HG02642 (cell line): ENCODE data around the gene PAQR5.
"Not testable (repeated sequence)": the region's sequence is repeated elsewhere in the genome, so short reads cannot be mapped to it uniquely, and the experiment has no call there.

Experiments used
- ATAC-seq: cut with Tn5 transposase; IDR thresholded peaks from one replicate; pipeline ENCODE4 v1.9.1; 2021; ENCODE audit warnings: mild to moderate bottlenecking; ENCODE audit not compliant: unreplicated experiment, poor library complexity

The PAQR5 gene

DNA sequence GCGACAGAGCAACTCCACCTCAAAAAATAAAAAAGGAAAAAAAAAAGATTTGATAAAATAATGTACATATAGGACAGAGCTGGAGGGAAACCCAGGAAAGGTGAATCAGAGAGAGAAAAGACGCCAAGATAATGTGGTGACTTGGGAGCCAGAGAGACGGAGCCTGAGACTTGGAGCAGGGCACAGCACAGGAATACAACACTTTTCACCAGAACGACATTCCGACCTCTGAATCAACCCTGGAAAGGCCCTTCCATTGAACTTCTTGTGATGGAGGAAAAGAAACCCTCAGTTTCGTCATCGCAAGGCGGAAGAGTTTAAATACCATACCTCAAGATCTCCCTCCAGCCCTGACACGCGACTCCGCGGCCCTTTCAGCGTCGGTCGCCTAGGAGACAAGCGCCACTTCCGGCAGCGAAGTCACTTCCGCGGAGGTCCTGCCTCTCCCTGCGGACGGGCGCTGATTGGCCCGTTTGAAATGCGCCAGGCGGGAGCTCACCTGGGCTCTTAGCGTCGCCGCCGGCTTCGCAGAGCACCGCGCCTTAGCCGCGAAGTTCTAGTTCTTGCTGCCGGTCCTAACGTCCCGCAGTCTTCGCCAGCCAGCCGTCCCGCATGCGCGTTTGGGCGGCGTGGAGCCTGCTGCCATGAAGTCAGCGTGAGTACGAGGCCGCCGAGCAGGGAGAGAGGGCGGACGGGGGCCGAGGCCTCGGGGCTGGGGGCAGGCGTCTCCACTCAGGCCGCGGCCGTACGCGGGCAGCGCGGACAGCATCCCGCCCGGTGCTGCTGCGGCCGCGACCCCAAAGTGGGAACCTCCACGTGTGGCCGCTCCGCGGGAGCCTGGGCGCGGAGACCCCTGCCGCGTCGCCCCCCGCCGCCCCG, 115.3 kb downstream of the PAQR5 start, which contains the start of gene KIF23:
Gene KIF23, plus strand, starts transcription at position 528 of the 879 bp plus-strand sequence. Its CDS starts 117 bp downstream, at position 645.
- peak; percentile 95 for ATAC-seq

DNA sequence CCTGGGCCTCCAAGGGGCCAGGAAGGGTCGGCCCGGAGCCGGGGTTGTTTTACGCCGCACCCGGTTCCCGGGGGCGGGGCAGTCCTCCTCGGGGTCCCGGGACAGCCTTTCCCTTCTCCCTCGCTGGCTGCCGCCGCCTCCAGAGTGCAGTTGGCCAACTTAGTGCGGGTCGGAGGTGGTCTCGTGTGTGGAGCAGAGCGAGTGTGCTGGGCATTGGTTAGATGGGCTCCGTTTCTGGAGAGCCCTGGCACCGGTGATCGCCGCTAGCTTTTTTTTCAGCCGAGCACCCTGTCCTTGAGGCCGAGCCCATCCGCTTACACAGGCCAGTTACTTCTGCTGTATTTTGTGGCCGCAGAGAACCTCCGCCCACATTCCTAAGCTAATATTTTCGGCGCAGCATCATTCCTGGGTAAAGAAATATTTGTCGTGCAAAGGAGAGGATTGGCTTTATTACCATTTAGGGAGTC, 116.0 kb downstream of the PAQR5 start:
- ATAC-seq = peak; percentile 38

DNA sequence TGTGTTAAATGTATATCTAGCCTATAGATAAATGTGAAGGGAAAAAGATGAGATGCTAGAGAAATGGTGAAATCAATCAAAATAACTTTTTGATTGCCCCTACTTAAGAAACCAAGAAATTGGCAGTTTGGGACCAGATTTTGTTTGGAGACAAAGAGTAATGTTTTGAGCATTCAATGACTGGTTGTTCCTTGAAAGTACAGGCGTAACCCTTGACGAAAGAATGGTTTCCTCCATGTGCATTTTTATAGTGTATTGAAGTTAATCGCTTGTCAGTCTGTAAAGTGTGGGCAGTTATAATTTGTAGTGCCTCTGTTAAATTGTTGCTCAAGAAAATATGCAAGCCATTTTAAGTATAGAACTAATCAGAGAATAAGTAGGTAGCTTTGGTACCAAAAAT, 116.7 kb downstream of the PAQR5 start:
- ATAC-seq = no peak

DNA sequence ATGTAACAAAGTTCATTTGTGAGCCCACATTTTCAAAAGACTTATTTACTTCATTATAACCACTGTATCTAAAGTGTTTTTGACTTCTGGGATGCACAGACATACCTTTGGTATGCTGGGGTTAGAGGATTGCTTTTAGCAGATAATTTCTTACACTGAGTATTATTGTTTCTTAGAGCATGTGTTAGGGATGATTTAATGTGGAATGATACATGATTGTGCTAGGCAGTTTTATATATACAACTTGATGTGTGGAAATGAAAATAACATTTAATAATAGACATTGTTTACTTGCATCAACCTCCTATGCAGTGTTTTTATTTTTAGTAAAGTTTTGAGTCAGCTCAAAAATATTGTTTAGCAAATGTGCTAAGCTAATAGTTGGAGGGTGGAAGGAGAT, 118.9 kb downstream of the PAQR5 start:
- no peak for ATAC-seq

DNA sequence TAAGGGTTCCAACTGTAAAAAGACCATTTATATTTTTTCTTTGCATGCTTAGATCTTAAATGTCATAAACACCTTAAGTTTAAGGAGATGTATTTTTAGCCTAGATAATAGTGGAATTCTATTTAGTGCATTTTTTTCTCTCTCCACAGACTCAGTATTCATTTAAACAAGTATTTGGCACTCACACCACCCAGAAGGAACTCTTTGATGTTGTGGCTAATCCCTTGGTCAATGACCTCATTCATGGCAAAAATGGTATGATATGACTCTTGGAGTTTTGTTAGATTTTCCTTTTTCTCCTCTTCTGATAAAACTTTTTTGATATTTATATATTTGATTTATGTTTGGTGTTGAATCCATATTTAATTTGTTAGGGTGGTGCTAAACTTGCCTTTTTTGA, 122.8 kb downstream of the PAQR5 start:
- ATAC-seq = no peak

DNA sequence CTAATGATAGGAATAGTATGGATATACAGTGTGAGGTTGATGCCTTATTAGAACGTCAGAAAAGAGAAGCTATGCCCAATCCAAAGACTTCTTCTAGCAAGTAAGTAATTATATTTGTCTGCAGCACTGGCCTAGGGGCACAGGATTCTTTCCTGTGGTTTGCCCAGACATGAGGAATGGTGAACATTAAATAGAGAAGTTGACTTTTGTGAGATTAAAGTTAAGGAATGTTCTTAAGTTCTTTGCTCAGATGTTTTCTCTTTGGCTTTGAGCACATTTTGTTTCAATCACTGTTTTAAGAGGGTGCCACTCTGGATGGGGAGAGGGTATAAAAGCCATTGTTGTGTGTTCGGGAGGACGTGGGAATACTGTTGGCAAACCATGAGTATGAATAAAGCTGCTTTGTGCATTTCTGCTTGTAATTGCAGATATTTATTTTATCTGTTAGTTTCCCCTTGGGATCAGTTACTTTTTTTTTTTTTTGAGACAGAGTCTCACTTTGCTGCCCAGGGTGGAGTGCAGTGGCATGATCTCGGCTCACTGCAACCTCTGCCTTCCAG, 123.7 kb downstream of the PAQR5 start:
- no peak for ATAC-seq

DNA sequence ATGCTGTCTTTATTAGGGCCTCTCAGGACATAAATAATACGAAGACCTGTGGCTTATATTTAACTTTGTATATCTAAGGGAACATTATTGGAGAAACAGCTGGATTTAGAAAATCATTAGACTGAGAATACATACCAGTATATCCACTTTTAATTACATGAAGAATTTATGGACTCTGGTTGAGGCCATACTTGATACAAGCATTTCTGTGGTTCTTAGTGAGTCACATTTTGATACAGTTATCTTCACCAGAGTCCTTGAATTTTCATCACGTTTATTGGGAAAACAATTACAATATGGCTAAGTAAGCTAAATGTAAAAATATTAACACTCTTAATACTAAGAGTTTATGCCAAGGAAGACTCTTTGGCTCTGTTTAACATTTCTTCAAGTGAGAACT, 125.3 kb downstream of the PAQR5 start:
- no peak for ATAC-seq

DNA sequence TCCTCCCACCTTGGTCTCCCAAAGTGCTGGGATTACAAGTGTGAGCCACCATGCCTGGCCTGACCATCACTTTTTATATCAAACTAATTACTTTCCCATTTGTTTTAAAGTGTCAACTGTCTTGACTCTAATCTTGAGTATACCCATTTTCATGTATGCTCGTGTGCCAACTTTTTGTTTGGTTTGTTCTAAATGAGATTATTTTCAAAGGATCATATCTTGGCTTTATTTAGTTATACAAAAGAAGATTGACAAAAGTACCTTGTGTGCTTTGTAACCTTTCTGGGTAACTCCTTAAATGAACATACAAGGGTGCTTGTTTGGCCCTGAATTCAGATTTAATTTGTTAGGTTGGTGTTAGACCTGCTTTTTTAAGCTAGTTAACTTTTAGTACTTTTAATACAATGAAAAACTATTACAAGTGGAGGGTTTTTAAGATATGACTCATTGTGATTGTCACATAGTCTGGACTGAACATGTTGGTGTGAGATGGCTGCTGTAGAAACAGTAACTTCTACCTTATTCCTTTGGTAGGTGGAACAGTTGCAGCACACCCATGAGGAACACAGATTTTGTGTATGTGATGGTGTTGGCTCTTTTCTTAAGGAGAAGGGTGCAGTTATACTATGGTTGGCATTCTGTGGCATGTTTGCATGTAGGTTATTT, 126.2 kb downstream of the PAQR5 start:
- ATAC-seq = no peak

DNA sequence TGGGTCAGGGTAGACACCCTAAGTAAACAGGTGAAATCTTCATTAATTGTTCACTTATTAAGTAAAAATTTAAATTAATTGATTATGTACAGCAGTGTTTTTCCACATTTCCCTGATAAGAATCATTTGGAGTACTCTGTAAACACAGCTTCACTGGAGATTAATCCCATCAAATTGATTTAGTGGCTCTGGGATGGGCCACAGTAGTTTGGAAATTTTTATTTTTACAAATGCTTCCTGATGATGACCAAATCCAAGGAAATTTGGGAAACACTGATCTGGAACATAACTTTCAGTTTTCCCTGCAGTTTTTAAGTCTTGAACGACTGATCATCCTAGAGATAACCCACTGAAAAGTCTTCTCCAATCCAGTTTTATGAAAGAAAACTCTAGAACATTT, 135.1 kb downstream of the PAQR5 start:
- ATAC-seq = no peak

DNA sequence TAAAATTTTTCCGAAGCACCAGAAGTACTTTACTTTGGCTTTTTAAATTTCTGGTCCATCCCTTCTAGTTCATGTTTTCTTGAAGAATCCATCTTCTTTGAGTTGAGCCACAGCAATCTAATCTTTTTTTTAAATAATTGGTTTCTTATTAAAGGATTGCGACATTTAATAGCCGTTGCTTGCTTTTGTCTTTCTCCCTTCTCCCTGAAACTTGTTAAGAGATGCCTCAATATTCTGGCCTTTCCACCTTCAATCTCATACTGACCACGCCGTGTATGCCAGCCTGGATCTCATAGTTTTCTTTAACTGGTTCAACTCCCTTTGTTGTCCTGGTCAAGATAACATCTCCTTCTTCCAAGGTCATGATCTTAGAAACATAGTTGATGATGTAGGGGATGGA, 135.5 kb downstream of the PAQR5 start:
- ATAC-seq = no peak

DNA sequence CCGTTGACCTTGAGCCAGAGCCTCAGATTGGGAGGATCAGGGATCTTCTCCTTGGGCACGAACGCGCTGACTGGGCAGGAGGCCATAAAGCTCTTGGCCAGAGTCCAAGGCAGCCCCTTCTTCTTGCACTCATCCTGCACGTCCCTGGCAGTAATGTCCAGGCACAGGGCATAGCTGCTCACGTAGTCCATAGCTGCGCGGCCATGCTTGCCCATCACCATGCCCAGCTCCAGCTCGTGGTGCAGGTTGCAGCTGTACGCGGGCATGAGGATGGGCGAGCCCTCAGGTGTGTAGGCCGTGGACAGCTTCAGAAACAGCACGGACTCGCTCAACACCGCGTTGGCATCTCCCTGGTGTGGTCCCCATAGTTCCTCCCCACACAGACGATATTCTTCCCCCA, 136.0 kb downstream of the PAQR5 start:
- no peak for ATAC-seq

DNA sequence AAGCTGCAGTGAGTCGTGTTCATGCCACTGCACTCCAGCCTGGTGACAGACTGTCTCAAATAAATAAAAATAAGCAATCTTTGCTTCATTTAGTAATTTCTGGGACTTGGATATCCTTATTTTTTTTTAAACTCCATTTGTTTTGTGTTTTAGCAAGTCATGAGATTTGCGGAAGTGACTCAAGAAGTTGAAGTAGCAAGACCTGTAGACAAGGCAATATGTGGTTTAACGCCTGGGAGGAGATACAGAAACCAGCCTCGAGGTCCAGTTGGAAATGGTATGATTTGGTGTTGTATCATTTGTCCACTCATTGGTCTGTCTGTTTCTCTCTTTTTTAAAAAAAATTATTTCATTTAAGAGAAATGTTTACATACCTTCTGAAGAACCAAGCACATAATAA, 137.3 kb downstream of the PAQR5 start:
- no peak for ATAC-seq

DNA sequence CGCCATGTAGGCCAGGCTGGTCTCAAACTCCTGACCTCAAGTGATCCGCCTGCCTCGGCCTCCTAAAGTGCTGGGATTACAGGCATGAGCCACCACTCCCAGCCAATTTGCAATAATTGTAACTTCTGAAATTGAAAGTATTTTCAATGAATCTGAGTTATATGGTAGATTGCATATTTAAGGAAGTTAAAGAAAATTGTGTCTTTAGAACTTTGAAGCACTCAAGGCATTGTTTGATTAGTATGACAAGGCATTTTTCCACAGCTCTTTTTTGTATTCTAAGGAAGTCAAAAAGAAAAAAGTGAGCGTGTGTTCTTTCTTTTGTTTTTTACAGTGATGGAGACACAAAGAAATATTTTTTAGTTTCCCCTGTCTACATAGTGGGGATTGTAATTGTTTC, 138.2 kb downstream of the PAQR5 start:
- ATAC-seq = no peak

DNA sequence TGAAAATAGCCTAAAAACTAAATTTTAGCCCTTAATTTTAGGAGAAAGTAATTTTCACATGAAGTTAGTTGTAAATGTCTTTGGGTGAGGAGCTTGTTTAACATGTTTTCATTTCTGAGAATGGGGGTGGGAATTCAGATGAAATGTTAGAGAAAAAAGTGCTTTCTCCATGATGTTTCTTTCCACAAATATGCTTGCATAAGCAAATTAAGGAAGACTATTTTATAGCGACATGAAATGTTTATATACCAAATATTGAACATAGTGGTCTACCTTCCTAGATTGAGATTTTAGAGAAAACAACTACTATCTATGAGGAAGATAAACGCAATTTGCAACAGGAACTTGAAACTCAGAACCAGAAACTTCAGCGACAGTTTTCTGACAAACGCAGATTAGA, 140.9 kb downstream of the PAQR5 start:
- ATAC-seq = no peak

DNA sequence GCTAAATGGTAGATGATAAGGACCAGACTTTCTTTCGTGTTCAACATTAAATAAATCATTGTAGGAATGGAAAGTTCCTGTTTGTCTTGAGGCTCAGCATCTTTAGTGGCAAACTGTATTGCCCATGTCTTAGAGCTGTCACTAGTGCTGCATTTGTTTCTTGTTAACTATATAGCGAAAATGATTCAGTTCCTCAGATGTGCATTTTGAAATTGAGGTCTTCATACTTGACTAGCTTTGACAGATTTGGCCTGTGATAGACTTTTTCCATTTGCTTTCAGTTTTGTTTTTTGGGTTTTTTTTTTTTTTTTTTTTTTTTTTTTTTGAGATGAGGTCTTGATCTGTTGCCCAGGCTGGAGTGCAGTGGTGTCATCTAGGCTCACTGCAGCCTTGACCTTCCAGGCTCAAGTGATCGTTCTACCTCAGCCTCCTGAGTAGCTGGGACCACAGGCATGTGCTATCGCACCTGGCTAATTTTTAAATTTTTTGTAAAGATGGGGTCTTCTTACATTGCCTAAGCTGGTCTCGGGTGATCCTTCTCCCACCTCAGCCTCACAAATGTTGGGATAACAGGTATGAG, 144.4 kb downstream of the PAQR5 start:
- no peak for ATAC-seq

DNA sequence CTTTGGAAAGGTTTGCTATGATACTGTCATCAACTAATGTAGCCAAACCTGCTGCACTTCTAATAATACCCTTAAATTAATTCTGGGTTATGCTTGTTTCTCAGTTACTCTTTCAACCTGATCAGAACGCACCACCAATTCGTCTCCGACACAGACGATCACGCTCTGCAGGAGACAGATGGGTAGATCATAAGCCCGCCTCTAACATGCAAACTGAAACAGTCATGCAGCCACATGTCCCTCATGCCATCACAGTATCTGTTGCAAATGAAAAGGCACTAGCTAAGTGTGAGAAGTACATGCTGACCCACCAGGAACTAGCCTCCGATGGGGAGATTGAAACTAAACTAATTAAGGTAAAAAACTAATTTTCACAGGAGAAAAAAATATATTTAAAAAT, 146.0 kb downstream of the PAQR5 start:
- ATAC-seq = no peak

DNA sequence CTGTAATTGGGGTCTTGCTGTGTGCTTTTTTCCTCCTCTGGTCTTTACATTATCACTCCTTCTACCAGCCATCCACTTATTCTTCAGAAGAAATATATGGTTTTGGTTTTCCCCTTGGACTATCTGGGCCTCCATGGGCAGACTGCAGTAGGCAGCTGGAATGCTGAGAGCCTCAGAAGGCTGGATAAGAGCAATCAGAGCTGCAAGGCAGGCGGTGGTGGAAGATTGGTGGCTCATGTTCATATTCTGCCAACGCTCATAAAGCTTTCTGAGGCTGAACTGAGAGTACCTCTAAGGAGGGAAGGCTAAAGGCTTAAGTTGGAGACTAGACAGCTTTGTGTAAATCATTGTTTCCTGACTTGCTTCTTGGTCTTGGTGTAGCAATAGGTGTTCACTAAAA, 148.2 kb downstream of the PAQR5 start:
- ATAC-seq = no peak

DNA sequence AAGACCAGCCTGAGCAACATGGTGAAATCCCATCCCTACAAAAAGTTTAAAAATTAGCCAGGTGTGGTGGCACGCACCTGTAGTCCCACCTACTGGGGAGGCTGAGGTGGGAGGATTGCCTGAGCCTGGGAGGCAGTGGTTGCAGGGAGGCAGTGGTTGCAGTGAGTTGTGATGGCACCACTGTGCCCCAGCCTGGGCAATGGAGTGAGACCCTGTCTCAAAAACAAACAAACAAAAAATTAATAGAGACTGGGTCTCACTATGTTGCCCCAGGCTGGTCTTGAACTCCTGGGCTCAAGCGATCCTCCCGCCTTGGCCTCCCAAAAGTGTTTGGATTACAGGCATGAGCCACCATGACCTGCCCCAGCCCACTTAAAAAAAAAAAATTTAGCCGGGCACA, 151.5 kb downstream of the PAQR5 start:
- not testable (repeated sequence) for ATAC-seq

DNA sequence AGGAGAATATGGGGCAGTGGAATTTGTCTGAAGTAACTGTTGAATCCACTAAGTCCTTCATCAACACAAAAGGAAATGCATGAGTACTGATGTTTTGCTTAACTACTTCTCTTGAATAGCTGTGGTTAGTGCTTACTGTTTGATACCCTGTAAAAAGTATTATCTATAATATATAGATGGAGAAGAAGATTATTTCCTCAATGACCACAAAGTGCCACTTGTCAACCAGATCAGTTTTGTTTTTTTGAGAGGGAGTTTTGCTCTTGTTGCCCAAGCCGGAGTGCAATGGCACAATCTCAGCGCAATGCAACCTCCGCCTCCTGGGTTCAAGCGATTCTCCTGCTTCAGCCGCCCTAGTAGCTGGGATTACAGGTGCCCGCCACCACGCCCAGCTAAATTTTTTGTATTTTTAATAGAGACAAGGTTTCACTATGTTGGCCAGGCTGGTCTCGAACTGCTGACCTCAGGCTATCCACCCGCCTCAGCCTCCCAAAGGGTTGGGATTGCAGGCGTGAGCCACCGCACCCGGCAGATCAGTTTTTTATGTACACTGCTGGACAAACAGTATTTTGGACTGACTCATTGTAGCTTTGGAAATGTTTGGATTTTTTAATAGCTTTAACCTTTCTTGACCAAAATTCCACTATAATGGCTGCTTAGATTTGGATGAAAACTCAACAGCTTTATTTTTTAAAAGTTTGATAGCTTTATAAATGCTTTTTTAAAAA, 152.4 kb downstream of the PAQR5 start:
- no peak for ATAC-seq

DNA sequence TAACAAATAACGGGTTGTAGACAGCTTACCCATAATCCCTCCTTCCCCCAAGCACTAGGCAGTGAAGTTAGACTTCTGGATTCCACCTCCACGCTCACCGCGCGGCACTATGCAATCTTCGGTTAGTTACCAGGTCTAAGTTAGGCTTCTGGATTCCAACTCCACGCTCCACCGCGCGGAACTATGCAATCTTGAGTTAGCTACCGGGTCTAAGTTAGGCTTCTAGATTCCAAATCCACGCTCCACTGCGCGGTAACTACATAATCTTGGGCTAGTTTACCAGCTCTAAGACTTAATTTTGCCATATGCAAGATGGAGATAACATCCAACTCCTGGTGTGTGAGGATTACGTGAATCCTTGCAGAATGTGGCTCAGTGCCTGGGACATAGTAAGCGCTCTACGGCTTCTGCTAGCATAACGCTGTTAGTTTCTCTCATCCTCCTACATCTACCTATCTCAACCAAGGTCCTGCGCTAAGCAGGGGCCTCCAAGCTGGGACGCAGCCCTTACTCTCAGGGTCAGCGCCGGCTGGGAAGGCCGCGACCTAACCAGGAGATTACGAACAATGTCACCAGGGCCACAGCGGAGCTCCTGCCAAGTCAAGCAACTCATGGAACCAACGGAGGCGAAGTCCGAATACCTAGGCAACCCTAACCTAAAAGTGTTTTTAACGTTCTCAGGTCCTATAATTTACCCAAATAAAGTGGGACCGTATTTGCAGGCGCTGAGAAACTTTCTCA, 153.4 kb downstream of the PAQR5 start:
- peak; percentile 41 for ATAC-seq
